Embryonic facial prominence (tissue), 1 donor: ENCODE measurements around the gene DGKA.
"Not testable (repeated sequence)": the region's sequence is repeated elsewhere in the genome, so short reads cannot be mapped to it uniquely, and the experiment has no call there.

ENCODE experiments used
- DNase-seq: peaks from one replicate; pipeline ENCODE4 v3.0.0-alpha.2; 2016; ENCODE audit errors: extremely low spot score

Gene DGKA

DNA sequence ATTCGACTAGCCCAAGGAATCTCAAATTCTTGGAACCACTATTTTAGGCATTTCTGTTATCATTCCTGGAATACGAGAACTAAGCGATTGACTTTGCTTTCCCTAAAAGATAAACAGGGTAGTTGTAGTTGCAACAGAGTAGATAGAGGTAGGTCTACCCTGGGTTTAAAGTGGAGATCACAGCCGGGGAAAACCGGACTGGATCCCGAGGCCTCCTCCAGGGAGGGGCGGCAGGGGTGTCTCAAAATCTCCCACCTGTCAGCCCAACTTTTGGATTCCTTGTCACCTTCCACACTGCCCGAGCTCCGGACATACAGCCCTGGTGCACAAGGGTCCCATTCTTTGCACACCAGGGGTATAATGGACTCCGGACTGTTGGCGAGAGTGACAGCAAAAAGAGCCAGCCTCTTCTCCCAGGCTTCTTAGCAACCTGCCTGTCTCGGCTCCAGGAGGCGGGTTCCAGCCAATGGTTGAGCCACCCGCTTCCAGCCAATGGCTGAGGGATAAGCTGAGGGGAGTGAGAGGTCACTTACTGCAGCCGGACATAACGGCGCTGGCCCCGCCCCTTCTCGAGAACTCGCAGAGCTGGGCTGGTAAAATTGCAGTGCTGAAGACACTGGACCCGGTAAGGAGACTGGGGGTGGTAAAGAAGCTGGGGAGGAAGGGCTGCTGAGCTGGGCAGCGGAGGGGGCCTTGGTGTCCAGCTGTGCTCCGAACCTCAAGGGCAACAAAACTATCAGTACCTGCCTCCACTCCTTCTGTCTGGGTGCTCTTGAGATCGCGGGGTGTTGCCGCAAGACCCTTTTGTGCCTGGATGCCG is 66.0 kb downstream of the DGKA start, which contains the start of gene SUOX:
Gene SUOX, plus strand, starts transcription at position 562 of the 820 bp plus-strand sequence. CDS start 4,946 bp downstream, outside the sequence.
- DNase-seq, result peak; percentile 77

GRCh38 chr12:55997535-55997859 is 66.5 kb downstream of the DGKA start:
- DNase-seq, result no peak

DNA sequence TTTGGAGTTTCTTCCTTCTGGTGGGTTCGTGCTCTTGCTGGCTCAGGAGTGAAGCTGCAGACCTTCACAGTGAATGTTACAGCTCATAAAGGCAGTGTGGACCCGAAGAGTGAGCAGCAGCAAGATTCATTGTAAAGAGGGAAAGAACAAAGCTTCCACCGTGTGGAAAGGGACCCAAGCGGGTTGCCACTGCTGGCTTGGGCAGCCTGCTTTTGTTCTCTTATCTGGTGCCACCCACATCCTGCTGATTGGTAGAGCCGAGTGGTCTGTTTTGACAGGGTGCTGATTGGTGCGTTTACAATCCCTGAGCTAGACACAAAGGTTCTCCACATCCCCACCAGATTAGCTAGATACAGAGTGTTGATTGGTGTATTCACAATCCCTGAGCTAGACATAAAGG is 68.6 kb downstream of the DGKA start:
- DNase-seq, result not testable (repeated sequence)

DNA sequence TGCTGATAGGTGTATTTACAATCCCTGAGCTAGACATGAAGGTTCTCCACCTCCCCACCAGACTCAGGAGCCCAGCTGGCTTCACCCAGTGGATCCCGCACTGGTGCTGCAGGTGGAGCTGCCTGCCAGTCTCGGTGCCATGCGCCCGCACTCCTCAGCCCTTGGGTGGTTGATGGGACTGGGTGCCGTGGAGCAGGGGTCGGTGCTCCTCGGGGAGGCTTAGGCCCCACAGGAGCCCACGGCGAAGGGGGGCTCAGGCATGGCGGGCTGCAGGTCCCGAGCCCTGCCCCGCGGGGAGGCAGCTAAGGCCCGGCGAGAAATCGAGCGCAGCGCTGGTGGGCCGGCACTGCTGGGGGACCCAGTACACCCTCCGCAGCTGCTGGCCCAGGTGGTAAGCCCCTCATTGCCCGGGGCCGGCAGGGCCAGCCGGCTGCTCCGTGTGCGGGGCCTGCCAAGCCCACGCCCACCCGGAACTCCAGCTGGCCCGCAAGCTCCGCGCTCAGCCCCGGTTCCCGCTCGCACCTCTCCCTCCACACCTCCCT is 69.1 kb downstream of the DGKA start:
- not testable (repeated sequence) for DNase-seq

DNA sequence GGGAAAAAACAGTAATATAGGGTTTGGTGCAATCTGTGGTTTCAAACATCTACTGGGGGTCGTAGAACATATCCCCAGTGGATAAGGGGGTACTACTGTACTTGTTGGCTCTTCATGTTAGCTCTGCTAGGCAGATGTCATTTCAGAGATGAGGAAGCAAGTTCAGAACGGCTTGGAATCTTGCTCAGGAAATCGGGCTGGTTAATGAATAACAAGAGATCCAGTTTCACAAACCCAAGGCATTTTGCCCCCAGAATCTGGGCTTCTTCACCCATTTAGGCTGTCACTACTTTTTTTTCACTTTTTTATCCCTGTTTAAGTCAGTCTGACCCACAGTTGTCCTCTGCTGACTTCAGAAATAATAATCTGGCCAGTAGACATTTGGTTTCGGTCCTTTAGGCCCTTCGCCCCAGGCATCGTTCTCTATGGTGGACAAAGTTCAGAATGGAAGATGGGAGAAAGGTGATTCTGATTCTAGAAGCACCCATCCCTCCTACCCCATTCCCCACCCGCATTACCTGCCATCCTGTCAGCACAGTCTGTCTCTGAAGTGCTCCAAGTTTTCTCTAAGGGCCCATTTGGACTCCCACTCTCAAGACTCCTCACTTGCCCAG is 70.6 kb downstream of the DGKA start:
- DNase-seq, result no peak

DNA sequence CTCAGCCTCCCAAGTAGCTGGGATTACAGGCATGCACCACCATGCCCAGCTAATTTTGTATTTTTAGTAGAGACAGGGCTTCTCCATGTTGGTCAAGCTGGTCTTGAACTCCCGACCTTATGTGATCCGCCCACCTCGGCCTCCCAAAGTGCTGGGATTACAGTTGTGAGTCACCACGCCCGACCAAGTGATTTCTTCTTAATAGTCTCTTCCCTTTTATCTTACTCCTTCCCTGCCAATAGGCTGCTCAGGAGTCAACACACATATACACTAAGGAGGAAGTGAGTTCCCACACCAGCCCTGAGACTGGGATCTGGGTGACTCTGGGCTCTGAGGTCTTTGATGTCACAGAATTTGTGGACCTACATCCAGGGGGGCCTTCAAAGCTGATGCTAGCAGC is 72.4 kb downstream of the DGKA start:
- not testable (repeated sequence) for DNase-seq
